ENCODE data around the gene KRT4. TPM values are rescaled to one million over a fixed set of nuclear protein-coding genes. Genes with fewer than 3 reads are reported as not detected.

The KRT4 gene
- polyA plus RNA-seq, 3 donors, result not detected

- Histone ChIP-seq H3K4me2 (replicated peaks; ENCODE audit: extremely low read depth, low read length, poor library complexity, severe bottlenecking) (no peak overlapping the region), H4K20me1 (ENCODE audit: insufficient read depth, low read length) (no peaks in the 10 kb centered on the region), H3K36me3 (replicated peaks in 1 of 2; ENCODE audit: control insufficient read depth in 1 of 2, insufficient read depth in 2 of 2, low read length in 2 of 2) (no peaks in the 10 kb centered on the region)
Measured at GRCh38 chr12:52769354-52769753, 44.6 kb downstream of the KRT4 start.

GRCh38 chr12:52768479-52769200 is 45.3 kb downstream of the KRT4 start:
- intact Hi-C loops (cut with micrococcal nuclease), result no loop called here
- H3K9me3 ChIP-seq (replicated peaks in 1 of 2; ENCODE audit: control insufficient read depth in 1 of 2, insufficient read depth in 1 of 2, low read length in 2 of 2), result no peaks in the 10 kb centered on the region
- no peak overlapping the region for H2AFZ ChIP-seq (ENCODE audit: insufficient read depth, low read depth, low read length, poor library complexity, severe bottlenecking)
- H4K20me1 ChIP-seq (ENCODE audit: insufficient read depth, low read length), result no peaks in the 10 kb centered on the region
- no peaks in the 10 kb centered on the region for H3K27me3 ChIP-seq (ENCODE audit: control insufficient read depth in 2 of 2, insufficient read depth in 2 of 2, low read length in 2 of 2)
- H3K4me1 ChIP-seq (ENCODE audit: control insufficient read depth in 1 of 2, insufficient read depth in 2 of 2, low read length in 2 of 2), result no peaks in the 10 kb centered on the region
- no peak overlapping the region for H3K27ac ChIP-seq (ENCODE audit: low read depth in 1 of 2, low read length in 2 of 2)
- 93% methylated on average over 10 of the region's 10 CpGs for WGBS (ENCODE audit: insufficient coverage)
- Mint-ChIP-seq H3K27ac (no peak overlapping the region), H3K9me3 (peaks cover 0 to 3% (median 0%) of the 10 kb centered on the region in 7 donors), H3K36me3 (no peaks in the 10 kb centered on the region), H3K4me1 (no peaks in the 10 kb centered on the region), H3K4me3 (no peak overlapping the region), H3K27me3 (ENCODE audit: low read depth in 3 of 3) (peaks cover 0 to 14% (median 7%) of the 10 kb centered on the region in 3 donors)
- H3K4me2 ChIP-seq (replicated peaks; ENCODE audit: extremely low read depth, low read length, poor library complexity, severe bottlenecking), result no peak overlapping the region
- TF ChIP-seq CTCF (IDR thresholded peaks at IDR 0.05), result no peak
- DNase-seq, result no peak
- no peaks in the 10 kb centered on the region for H3K36me3 ChIP-seq (replicated peaks in 1 of 2; ENCODE audit: control insufficient read depth in 1 of 2, insufficient read depth in 2 of 2, low read length in 2 of 2)
- H3K4me3 ChIP-seq (replicated peaks in 1 of 3; ENCODE audit: low read depth in 2 of 3, low read length in 3 of 3), result no peak overlapping the region
- no peaks in the 10 kb centered on the region for H3K79me2 ChIP-seq (ENCODE audit: insufficient read depth, low read length)
- no peak overlapping the region for H3K9ac ChIP-seq (ENCODE audit: insufficient read depth, low read length, poor library complexity, severe bottlenecking)

More at GRCh38 chr12:52769354-52769753, 44.6 kb downstream of the KRT4 start:
- no peaks in the 10 kb centered on the region for H3K9me3 ChIP-seq (replicated peaks in 1 of 2; ENCODE audit: control insufficient read depth in 1 of 2, insufficient read depth in 1 of 2, low read length in 2 of 2)
- 90% methylated on average over 2 of the region's 3 CpGs for WGBS (ENCODE audit: insufficient coverage)
- no peaks in the 10 kb centered on the region for H3K4me1 Mint-ChIP-seq
- no peak overlapping the region for H3K4me3 ChIP-seq (replicated peaks in 1 of 3; ENCODE audit: low read depth in 2 of 3, low read length in 3 of 3)
- no peak for DNase-seq
- peaks cover 0 to 2% of the 10 kb centered on the region in 2 donors for H3K27me3 ChIP-seq (ENCODE audit: control insufficient read depth in 2 of 2, insufficient read depth in 2 of 2, low read length in 2 of 2)
- H3K27me3 Mint-ChIP-seq (ENCODE audit: low read depth in 3 of 3), result peaks cover 0 to 16% (median 7%) of the 10 kb centered on the region in 3 donors
- no peak overlapping the region for H2AFZ ChIP-seq (ENCODE audit: insufficient read depth, low read depth, low read length, poor library complexity, severe bottlenecking)
- H3K9ac ChIP-seq (ENCODE audit: insufficient read depth, low read length, poor library complexity, severe bottlenecking), result no peak overlapping the region
- H3K36me3 Mint-ChIP-seq, result no peaks in the 10 kb centered on the region
- no peak overlapping the region for H3K27ac Mint-ChIP-seq
- H3K4me3 Mint-ChIP-seq, result no peak overlapping the region
- H3K4me1 ChIP-seq (ENCODE audit: control insufficient read depth in 1 of 2, insufficient read depth in 2 of 2, low read length in 2 of 2), result no peaks in the 10 kb centered on the region
- peaks cover 0 to 1% (median 0%) of the 10 kb centered on the region in 7 donors for H3K9me3 Mint-ChIP-seq
- intact Hi-C loops (cut with micrococcal nuclease), result no loop called here
- H3K27ac ChIP-seq (ENCODE audit: low read depth in 1 of 2, low read length in 2 of 2), result no peak overlapping the region
- TF ChIP-seq CTCF (IDR thresholded peaks at IDR 0.05), result no peak
- H3K79me2 ChIP-seq (ENCODE audit: insufficient read depth, low read length), result no peaks in the 10 kb centered on the region

Data from CD14-positive monocyte (primary cell).